Activated CD4-positive, alpha-beta T cell treated with anti-CD3 and anti-CD28 coated beads for 24 hours (primary cell): ENCODE measurements around the gene ACER3.
"Not testable (repeated sequence)": the region's sequence is repeated elsewhere in the genome, so short reads cannot be mapped to it uniquely, and the experiment has no call there.

Experiments used
- DNase-seq, 2 donors: peaks; one replicate each; pipeline ENCODE4 v3.0.0-alpha.2; 2020; ENCODE audit warnings: low read depth in 2 of 2

The ACER3 gene

GRCh38 chr11:77057938-77058474 is 197.3 kb downstream of the ACER3 start:
- no peak for DNase-seq

GRCh38 chr11:77058900-77059299 is 198.2 kb downstream of the ACER3 start:
- DNase-seq, result no peak

GRCh38 chr11:77059806-77060205 is 199.1 kb downstream of the ACER3 start:
- DNase-seq, result no peak

- DNase-seq, result no peak
These were observed 199.5 kb downstream of the ACER3 start for GRCh38 chr11:77060234-77060633.

GRCh38 chr11:77061258-77061657 is 200.5 kb downstream of the ACER3 start:
- DNase-seq, result not testable (repeated sequence)

GRCh38 chr11:77062924-77063323 is 202.2 kb downstream of the ACER3 start:
- DNase-seq, result no peak

GRCh38 chr11:77063407-77063806 is 202.7 kb downstream of the ACER3 start:
- DNase-seq, result no peak

GRCh38 chr11:77063861-77064260 is 203.1 kb downstream of the ACER3 start:
- no peak for DNase-seq

- DNase-seq, result no peak
These were observed 204.0 kb downstream of the ACER3 start for GRCh38 chr11:77064648-77065217.

- DNase-seq, result no peak
These were observed 205.1 kb downstream of the ACER3 start for GRCh38 chr11:77065878-77066228.

GRCh38 chr11:77066229-77067042 is 205.7 kb downstream of the ACER3 start, which contains the start of gene CAPN5:
TSS of gene CAPN5 (plus strand) at chr11:77066971. CDS start at chr11:77084887, 17,916 bp downstream.
- peak; percentile 76 to 81 for DNase-seq

- DNase-seq, result no peak
These were observed 207.2 kb downstream of the ACER3 start for GRCh38 chr11:77067861-77068443.

GRCh38 chr11:77068457-77069335 is 208.0 kb downstream of the ACER3 start:
- DNase-seq, result no peak

- no peak for DNase-seq
These were observed 208.7 kb downstream of the ACER3 start for GRCh38 chr11:77069336-77069968.

- no peak for DNase-seq
These were observed 209.4 kb downstream of the ACER3 start for GRCh38 chr11:77069969-77070582.

GRCh38 chr11:77071077-77071476 is 210.4 kb downstream of the ACER3 start:
- DNase-seq, result no peak

GRCh38 chr11:77071671-77072605 is 211.2 kb downstream of the ACER3 start:
- DNase-seq, result no peak

- no peak for DNase-seq
These were observed 212.2 kb downstream of the ACER3 start for GRCh38 chr11:77072851-77073327.

GRCh38 chr11:77073328-77074001 is 212.7 kb downstream of the ACER3 start:
- no peak for DNase-seq
